NCI-H2227 (cell line): ENCODE results near the gene ZNF106.

Source experiments
- DNase-seq: peaks from one replicate; lab custom pipeline; 2025; ENCODE audit not compliant: unreplicated experiment; lab: John Stamatoyannopoulos, UW

Gene ZNF106

DNA sequence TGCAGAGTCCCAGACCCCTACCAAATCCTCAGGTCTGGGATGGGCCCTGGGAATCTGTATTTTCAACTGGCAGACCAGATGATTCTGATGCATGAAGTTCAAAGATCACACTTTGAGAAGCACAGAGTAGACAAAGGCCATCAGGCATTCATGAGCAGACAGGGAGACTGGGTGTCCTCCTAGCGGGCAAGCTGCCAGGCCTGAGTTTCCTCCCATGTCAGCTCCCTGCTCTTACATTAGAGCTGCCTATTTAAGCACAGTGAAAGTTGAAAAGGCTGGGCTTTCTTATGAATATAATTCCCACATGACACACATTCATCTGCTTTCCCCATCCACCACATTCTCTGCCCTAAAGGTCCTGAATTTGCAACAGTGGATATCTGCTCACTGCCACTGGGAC lies 117.7 kb downstream of the ZNF106 start:
- DNase-seq: no peak

DNA sequence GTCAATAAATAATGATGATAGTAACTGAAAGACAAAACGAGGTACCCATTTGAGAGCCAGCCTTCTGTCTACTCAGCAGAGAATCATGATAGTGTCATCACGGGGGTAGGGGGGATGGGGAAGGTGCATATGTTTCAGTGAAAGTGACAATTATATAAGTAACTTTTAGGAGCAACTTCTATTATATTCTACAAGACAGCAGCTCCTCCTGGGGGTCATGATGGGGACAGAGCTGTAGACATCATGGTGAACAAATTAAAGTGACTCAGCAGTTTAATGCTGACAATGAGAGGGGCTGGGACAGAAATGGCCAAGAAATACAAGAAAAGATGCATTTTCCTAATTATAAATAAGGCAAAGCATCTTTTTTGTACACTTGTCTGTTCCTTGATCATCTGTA lies 119.8 kb downstream of the ZNF106 start:
- DNase-seq: no peak

DNA sequence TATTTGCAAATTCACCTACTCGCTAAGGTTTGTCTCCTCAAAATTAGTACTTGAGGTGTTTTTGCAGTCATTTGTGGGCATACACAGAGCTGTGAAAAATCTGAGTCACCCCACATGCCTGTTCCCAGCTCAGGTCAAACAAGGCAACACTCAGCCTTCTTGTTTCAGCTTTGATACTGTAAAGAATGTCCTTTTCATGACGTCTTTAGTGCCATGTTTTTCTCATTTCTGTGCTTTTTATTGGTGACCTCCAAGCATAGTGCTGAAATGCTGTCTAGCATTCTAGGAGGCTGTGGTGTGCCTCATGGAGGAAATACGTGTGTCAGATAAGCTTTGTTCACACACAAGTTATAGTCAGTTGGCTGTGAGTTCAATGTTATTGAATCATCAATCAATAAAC lies 122.8 kb downstream of the ZNF106 start:
- no peak for DNase-seq

DNA sequence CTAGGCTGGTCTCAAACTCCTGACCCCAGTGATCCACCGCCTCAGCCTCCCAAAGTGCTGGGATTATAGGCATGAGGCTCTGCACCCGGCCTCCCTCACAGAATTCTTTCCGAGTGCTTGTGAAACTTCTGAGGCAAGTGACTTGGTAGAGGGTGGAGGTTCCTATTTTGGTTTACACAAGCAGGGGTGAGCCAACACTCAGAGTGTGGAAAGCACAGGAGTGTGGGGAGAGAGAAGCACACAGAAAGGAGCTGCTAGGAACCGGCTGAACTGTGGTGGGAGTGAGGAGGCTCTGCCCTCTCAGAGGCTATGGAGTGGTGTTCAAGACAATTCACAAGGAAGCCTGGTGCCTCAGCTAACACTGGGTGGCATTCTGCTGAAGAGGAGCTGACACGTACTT lies 123.9 kb downstream of the ZNF106 start:
- DNase-seq: no peak

DNA sequence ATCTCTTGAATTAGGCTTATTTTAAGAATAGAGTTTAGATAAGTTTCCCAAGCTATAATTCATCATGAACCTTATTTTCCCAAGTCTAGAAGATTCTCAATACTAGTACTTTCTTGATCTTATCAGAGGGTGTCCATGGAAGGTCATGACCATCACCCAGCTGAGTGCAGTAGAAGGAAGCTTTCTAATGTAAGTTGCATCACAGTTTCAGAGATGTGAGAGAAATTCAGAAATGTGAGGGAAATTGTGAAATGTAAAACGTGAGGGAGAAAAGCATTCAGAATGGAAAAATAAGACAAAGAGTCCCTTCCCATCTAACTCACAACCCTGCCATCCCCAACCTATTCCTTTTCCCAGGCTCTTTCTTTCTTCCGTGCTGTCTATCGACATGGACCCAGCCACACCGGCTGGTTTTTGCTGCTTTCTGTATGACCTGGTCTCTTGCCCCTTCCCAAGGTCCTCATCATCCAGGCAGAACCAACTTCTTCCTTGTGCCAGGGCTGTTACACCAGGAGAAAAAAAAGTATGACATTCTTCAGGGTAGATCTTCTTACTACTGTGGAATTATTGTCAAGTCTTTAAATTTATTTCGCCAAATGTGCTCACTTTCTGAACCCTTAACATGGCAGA lies 124.9 kb downstream of the ZNF106 start:
- no peak for DNase-seq

DNA sequence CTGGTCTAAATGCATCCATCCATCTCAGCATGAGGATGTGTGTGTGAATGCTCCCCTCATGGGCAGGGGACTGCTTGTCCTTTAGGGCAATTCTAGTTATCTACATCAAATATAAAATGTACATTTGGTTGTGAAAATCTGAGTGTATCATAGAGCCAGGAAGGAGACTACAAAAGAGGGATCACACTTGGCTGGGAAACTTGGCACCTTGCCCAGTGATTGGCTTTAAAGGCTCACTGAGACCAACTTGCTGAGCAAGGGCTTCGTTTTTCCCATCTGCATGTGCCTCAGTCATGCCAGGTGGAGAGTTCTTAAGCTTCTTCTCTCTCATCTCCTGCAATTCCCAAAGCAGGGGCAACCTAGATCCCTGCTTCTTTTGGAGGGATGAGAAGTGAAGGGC lies 126.4 kb downstream of the ZNF106 start:
- DNase-seq: no peak

DNA sequence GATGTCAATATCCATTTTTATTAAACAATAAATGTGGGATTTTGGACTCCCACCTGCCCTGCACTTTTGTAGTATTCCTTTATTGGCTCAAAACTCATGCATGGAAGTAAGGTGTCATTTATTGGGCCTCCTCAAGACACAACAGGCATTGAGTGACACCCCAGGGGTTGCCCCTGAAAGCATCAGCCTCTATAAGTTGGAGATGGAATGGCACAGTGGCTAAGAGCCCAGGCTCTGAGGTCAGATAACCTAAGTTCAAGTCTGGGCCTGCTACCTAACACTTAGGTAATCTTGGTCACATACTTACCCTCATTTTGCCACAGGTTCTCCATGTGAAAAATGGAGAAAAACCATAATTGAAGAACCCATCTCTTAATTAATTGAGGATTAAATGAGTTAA lies 127.0 kb downstream of the ZNF106 start:
- DNase-seq: no peak

DNA sequence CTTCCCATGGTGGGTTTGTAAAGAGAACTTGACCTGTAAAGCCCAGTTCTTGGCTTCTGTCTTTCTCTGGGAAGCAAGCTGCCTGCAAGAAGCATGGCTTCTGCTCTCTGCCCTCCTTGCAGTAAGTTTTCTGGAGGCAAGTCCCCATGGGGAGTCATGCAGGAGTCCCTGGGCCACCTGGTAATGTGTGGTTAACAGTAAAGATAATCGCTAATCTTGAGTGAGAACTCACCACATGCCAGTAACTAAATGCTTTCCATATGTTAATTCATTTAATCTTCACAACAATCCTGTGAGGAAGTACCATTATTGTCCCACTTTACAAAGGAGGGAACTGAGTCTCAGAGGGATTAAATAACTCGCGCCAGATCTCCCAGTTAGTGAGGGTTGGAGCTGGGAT lies 127.5 kb downstream of the ZNF106 start:
- DNase-seq: no peak
